VCaP (cell line): ENCODE measurements around the gene CAMKMT.

Source experiments
- H3K27ac ChIP-seq: fragments of 450-650 bp; 2 replicates; pipeline ENCODE4 v1.5.1; 2017
- CTCF ChIP-seq: fragments of 450-650 bp; conservative IDR thresholded peaks from 2 replicates; pipeline ENCODE4 v1.5.1; 2017; ENCODE audit warnings: mild to moderate bottlenecking, moderate library complexity

The CAMKMT gene

GRCh38 chr2:44772669-44773378 is 411.1 kb downstream of the CAMKMT start:
- TF ChIP-seq CTCF, result no peak
- no peak overlapping the region for H3K27ac ChIP-seq

GRCh38 chr2:44774826-44775492 is 413.2 kb downstream of the CAMKMT start:
- H3K27ac ChIP-seq, result peak overlapping the region; percentile 50
- no peak for TF ChIP-seq CTCF

GRCh38 chr2:44777036-44777435 is 415.3 kb downstream of the CAMKMT start:
- H3K27ac ChIP-seq, result no peak overlapping the region
- no peak for TF ChIP-seq CTCF

GRCh38 chr2:44777537-44777936 is 415.8 kb downstream of the CAMKMT start:
- H3K27ac ChIP-seq, result no peak overlapping the region
- no peak for TF ChIP-seq CTCF

- H3K27ac ChIP-seq, result no peak overlapping the region
- TF ChIP-seq CTCF, result no peak
These were observed 416.5 kb downstream of the CAMKMT start for GRCh38 chr2:44778221-44778654.

GRCh38 chr2:44778671-44779476 is 417.1 kb downstream of the CAMKMT start:
- TF ChIP-seq CTCF, result no peak
- H3K27ac ChIP-seq, result no peak overlapping the region

- TF ChIP-seq CTCF, result no peak
- H3K27ac ChIP-seq, result no peak overlapping the region
These were observed 418.0 kb downstream of the CAMKMT start for GRCh38 chr2:44779793-44780192.
